Uterus (tissue), 2 donors: ENCODE results near the gene MSRB3.

ENCODE experiments used
- CTCF ChIP-seq, 4 experiments: fragments of 200-600 bp in 2 of 4; fragments of 450-650 bp in 2 of 4; sonication (generic) in 2 of 4; IDR thresholded peaks; one replicate each; pipeline ENCODE4 v1.5.1; 2016 to 2019; ENCODE audit warnings: antibody characterized with exemption in 4 of 4, mild to moderate bottlenecking in 2 of 4, moderate library complexity in 1 of 4
- POLR2A ChIP-seq, 2 donors: fragments of 450-650 bp; IDR thresholded peaks; one replicate each; pipeline ENCODE4 v1.6.1; 2016; ENCODE audit warnings: antibody characterized with exemption in 2 of 2, mild to moderate bottlenecking in 1 of 2, moderate library complexity in 1 of 2

- TF ChIP-seq CTCF (IDR thresholded peaks at IDR 0.05): no peak
- TF ChIP-seq POLR2A (IDR thresholded peaks at IDR 0.05): no peak
Observed at GRCh38 chr12:65229441-65229840, 49.0 kb upstream of the MSRB3 start.
